GM12878 (cell line): Measurements from ENCODE around the gene MIPOL1. TPM values are rescaled to one million over a fixed set of nuclear protein-coding genes. Genes with fewer than 3 reads are reported as not detected.

Experiments
- CREM ChIP-seq: IDR thresholded peaks from 2 replicates; pipeline ENCODE4 v1.6.1; 2014; ENCODE audit warnings: antibody characterized with exemption, low read depth
- MEF2B ChIP-seq: fragments of 450-650 bp; IDR thresholded peaks from 2 replicates; pipeline ENCODE4 v1.6.1; 2018; ENCODE audit warnings: mild to moderate bottlenecking, moderate library complexity; ENCODE audit not compliant: partially characterized antibody, poor library complexity, severe bottlenecking
- SPI1 ChIP-seq: IDR thresholded peaks from 2 replicates; pipeline ENCODE4 v1.6.1; 2011; ENCODE audit warnings: low read depth, mild to moderate bottlenecking, low read length, moderate library complexity, borderline replicate concordance; ENCODE audit not compliant: insufficient read depth
- TARDBP ChIP-seq: IDR thresholded peaks from 2 replicates; pipeline ENCODE4 v1.6.1; 2016; ENCODE audit warnings: borderline replicate concordance
- TBL1XR1 ChIP-seq: IDR thresholded peaks from 2 replicates; pipeline ENCODE4 v1.6.1; 2012; ENCODE audit warnings: low read depth, low read length, improper control_type of control experiment
- polyA plus RNA-seq, 11 experiments: library from polyadenylated mRNA; depleted of rRNA in 4 of 11; unstranded in 6 of 11; stranded (reverse) in 5 of 11; fragments of >200 nt; fragmentation: Nextera tagmentation in 4 of 11; fragmentation: Illumina TruSeq in 1 of 11; extraction: Ambion mirVana in 4 of 11; extraction: Trizol in 1 of 11; gene quantifications; 1 replicate in 1 of 11; 2 replicates in 10 of 11; pipeline versions ENCODE4 v1.2.1 to v1.2.3, GENCODE V29; 2011 to 2016; ENCODE audit warnings: inconsistent platforms in 2 of 11, missing spikeins in 2 of 11, low read depth in 1 of 11
- total RNA-seq, 4 experiments: library from RNA; depleted of rRNA in 3 of 4; stranded (reverse); fragments of >200 nt in 3 of 4; fragmentation: Illumina TruSeq in 1 of 4; extraction: Trizol in 1 of 4; gene quantifications; 2 replicates each; pipeline versions ENCODE4 v1.2.1 to v1.2.3, GENCODE V29; 2013 to 2021
- TF ChIP-seq, protein P1 (sequence below): fragments of 450-650 bp; IDR thresholded peaks from 2 replicates; pipeline ENCODE4 v1.6.1; 2017; ENCODE audit warnings: mild to moderate bottlenecking, moderate library complexity
- TF ChIP-seq, protein P2 (sequence below): IDR thresholded peaks from 2 replicates; pipeline ENCODE4 v1.6.1; 2012; ENCODE audit warnings: low read depth, low read length, improper control_type of control experiment

The MIPOL1 gene
- total and polyA plus RNA-seq, 10 of the 15 experiments (the other 5 are each of a cell fraction or from before 2014, with no cell fraction given): 0.06 TPM; not detected in 9

DNA sequence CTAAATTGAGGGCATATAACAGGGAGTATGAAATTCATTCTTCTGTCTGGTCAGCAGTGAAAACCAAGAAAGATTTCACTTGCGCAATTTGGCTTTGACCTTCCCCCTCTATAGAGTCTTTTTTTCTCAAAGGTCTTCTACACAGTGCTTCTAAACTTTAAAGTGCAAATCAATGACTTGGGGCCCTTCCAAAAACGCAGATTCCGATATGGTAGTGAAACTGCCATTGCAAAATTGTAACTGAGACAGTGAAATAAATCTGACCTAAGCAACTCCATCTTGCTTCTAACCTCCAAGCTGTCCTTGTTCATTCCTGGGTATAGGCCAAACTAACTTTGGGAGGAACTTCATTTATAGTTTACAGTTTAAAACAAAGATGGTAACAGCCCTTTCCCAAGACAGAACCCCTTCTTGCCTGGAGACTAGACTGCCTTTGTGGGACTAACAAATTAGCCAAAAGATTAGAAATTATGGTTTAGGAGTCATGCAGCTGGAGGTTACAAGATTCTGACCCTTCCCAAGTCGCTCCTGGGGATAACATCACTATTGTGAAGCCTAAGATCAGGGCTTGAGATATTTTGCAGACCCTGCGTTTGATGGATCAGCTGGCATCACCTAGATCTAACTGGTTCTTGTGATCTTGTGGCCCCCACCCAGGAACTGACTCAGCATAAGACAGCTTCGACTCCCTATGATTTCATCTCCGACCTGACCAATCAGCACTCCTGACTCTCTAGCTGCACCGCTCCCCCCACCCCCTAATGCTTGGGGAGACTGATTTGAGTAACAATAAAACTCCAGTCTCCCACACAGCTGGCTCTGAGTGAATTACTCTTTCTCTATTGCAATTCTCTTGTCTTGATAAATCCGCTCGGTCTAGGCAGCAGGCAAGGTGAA, 30.3 kb upstream of the MIPOL1 start (continued):
- TF ChIP-seq SPI1 (no peak), MEF2B (no peak), TBL1XR1 (no peak), TARDBP (no peak), CREM (no peak)
- TF ChIP-seq, protein P1, sequence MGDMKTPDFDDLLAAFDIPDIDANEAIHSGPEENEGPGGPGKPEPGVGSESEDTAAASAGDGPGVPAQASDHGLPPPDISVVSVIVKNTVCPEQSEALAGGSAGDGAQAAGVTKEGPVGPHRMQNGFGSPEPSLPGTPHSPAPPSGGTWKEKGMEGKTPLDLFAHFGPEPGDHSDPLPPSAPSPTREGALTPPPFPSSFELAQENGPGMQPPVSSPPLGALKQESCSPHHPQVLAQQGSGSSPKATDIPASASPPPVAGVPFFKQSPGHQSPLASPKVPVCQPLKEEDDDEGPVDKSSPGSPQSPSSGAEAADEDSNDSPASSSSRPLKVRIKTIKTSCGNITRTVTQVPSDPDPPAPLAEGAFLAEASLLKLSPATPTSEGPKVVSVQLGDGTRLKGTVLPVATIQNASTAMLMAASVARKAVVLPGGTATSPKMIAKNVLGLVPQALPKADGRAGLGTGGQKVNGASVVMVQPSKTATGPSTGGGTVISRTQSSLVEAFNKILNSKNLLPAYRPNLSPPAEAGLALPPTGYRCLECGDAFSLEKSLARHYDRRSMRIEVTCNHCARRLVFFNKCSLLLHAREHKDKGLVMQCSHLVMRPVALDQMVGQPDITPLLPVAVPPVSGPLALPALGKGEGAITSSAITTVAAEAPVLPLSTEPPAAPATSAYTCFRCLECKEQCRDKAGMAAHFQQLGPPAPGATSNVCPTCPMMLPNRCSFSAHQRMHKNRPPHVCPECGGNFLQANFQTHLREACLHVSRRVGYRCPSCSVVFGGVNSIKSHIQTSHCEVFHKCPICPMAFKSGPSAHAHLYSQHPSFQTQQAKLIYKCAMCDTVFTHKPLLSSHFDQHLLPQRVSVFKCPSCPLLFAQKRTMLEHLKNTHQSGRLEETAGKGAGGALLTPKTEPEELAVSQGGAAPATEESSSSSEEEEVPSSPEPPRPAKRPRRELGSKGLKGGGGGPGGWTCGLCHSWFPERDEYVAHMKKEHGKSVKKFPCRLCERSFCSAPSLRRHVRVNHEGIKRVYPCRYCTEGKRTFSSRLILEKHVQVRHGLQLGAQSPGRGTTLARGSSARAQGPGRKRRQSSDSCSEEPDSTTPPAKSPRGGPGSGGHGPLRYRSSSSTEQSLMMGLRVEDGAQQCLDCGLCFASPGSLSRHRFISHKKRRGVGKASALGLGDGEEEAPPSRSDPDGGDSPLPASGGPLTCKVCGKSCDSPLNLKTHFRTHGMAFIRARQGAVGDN: no peak
- TF ChIP-seq, protein P2, sequence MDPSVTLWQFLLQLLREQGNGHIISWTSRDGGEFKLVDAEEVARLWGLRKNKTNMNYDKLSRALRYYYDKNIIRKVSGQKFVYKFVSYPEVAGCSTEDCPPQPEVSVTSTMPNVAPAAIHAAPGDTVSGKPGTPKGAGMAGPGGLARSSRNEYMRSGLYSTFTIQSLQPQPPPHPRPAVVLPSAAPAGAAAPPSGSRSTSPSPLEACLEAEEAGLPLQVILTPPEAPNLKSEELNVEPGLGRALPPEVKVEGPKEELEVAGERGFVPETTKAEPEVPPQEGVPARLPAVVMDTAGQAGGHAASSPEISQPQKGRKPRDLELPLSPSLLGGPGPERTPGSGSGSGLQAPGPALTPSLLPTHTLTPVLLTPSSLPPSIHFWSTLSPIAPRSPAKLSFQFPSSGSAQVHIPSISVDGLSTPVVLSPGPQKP: no peak
